SU-DHL-6 (cell line): ENCODE data around the gene BPIFB2.
"Not testable (repeated sequence)": the region's sequence is repeated elsewhere in the genome, so short reads cannot be mapped to it uniquely, and the experiment has no call there.

Experiments
- H2AFZ ChIP-seq: fragments of 200-600 bp; sonication (generic); 2 replicates; pipeline ENCODE4 v1.6.1; 2014; ENCODE audit warnings: low read depth, mild to moderate bottlenecking, moderate library complexity, mixed read lengths, antibody characterized with exemption, low read length; ENCODE audit not compliant: severe bottlenecking
- H3F3A ChIP-seq: fragments of 200-600 bp; shearing (Covaris generic); 2 replicates; pipeline ENCODE4 v1.6.0; 2016; ENCODE audit warnings: antibody characterized with exemption, mild to moderate bottlenecking; ENCODE audit not compliant: insufficient read depth
- H3K27ac ChIP-seq: fragments of 200-600 bp; sonication (generic); 2 replicates; pipeline ENCODE4 v1.5.1; 2016; ENCODE audit warnings: low read depth, mild to moderate bottlenecking, low read length, moderate library complexity, mixed read lengths
- H3K27me3 ChIP-seq: fragments of 200-600 bp; sonication (generic), shearing (Covaris generic); 2 replicates; pipeline ENCODE4 v1.6.0; 2014; ENCODE audit warnings: mild to moderate bottlenecking, low read length
- H3K36me3 ChIP-seq: fragments of 200-600 bp; sonication (generic); 2 replicates; pipeline ENCODE4 v1.6.1; 2014; ENCODE audit warnings: mild to moderate bottlenecking, low read length, mixed read lengths
- H3K4me2 ChIP-seq: fragments of 300-600, 200-600 bp; shearing (Covaris generic), sonication (generic); 2 replicates; pipeline ENCODE4 v1.6.0; 2014; ENCODE audit warnings: low read length, low read depth, mild to moderate bottlenecking; ENCODE audit not compliant: poor library complexity, severe bottlenecking
- H3K4me3 ChIP-seq: fragments of 200-600 bp; sonication (generic); 2 replicates; pipeline ENCODE4 v1.5.1; 2014; ENCODE audit warnings: antibody characterized with exemption, low read length, mild to moderate bottlenecking, mixed read lengths; ENCODE audit not compliant: insufficient read depth, poor library complexity, severe bottlenecking
- H3K79me2 ChIP-seq: fragments of 200-600 bp; sonication (generic); 2 replicates; pipeline ENCODE4 v1.6.1; 2014; ENCODE audit warnings: mild to moderate bottlenecking, low read length, moderate library complexity; ENCODE audit not compliant: insufficient read depth
- H3K9ac ChIP-seq: fragments of 200-600 bp; sonication (generic); 2 replicates; pipeline ENCODE4 v1.7.0; 2014; ENCODE audit warnings: mild to moderate bottlenecking, low read length
- H3K9me2 ChIP-seq: fragments of 200-600 bp; sonication (generic); replicated peaks from 2 replicates; pipeline ENCODE4 v1.6.1; 2014; ENCODE audit warnings: low read length; ENCODE audit not compliant: insufficient read depth
- H3K9me3 ChIP-seq: fragments of 200-600 bp; sonication (generic); 2 replicates; pipeline ENCODE4 v1.6.1; 2014; ENCODE audit warnings: low read length, mixed read lengths; ENCODE audit not compliant: insufficient read depth
- H4K20me1 ChIP-seq: fragments of 200-600 bp; sonication (generic); 2 replicates; pipeline ENCODE4 v1.6.1; 2014; ENCODE audit warnings: low read depth, mild to moderate bottlenecking, antibody characterized with exemption, low read length, moderate library complexity, mixed read lengths
- EZH2phosphoT487 ChIP-seq: fragments of 200-600 bp; sonication (generic), shearing (Covaris generic); conservative IDR thresholded peaks from 2 replicates; pipeline ENCODE4 v1.6.1; 2018; ENCODE audit warnings: mild to moderate bottlenecking, antibody characterized with exemption, low read length, moderate library complexity, mixed read lengths
- TF ChIP-seq, protein P1 (sequence below): fragments of 200-600 bp; sonication (generic); IDR thresholded peaks from one replicate; pipeline ENCODE4 v1.5.1; 2017; ENCODE audit warnings: antibody characterized with exemption, mild to moderate bottlenecking, low read length, moderate library complexity; ENCODE audit not compliant: insufficient read depth, poor library complexity, severe bottlenecking

Gene BPIFB2

DNA sequence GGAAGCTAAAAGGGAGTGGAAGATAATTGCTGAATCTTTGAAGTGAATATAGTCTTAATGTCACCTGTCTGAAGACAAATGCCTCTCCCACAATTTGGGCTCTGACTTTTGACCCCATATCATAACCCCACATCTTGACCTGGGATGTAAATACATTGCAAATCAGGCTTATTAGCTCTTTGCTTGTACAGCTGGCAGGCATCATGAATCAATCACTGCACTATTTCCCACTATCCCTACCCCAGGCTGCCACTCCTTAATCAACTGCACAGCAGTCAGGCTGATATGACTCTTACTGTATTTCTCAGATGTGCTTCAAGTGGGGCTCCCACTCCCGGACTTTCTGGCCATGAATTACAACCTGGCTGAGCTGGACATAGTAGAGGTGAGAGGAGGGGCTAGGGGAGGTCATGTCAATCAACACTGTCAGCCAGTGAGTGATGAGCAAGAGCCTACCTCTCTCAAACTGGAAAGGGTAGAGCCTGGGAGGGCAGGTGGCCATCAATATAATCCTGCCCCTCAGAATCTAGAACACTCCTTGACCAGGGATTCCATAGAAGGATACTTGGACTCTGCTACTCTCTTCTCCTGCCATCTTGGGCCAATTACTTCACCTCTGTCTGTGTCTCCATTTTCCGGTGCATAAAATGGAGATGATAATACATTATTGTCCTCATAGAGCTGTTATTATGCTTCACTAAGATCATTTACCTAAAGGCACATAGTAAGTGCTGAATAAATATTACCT, 35.7 kb downstream of the BPIFB2 start:
- Histone ChIP-seq H3K27ac (no peak overlapping the region), H3K4me2 (no peak overlapping the region), H3K36me3 (no peaks in the 10 kb centered on the region), H3F3A (no peaks in the 10 kb centered on the region), H3K4me3 (no peak overlapping the region), H3K9me2 (no peaks in the 10 kb centered on the region), H3K79me2 (no peaks in the 10 kb centered on the region), H3K9ac (no peak overlapping the region), H2AFZ (no peak overlapping the region), H3K9me3 (peaks cover 7% of the 10 kb centered on the region; the same call in 1 of the 2 replicates), H3K27me3 (no peaks in the 10 kb centered on the region), H4K20me1 (no peaks in the 10 kb centered on the region)
- no peak for TF ChIP-seq EZH2phosphoT487
- TF ChIP-seq, protein P1, sequence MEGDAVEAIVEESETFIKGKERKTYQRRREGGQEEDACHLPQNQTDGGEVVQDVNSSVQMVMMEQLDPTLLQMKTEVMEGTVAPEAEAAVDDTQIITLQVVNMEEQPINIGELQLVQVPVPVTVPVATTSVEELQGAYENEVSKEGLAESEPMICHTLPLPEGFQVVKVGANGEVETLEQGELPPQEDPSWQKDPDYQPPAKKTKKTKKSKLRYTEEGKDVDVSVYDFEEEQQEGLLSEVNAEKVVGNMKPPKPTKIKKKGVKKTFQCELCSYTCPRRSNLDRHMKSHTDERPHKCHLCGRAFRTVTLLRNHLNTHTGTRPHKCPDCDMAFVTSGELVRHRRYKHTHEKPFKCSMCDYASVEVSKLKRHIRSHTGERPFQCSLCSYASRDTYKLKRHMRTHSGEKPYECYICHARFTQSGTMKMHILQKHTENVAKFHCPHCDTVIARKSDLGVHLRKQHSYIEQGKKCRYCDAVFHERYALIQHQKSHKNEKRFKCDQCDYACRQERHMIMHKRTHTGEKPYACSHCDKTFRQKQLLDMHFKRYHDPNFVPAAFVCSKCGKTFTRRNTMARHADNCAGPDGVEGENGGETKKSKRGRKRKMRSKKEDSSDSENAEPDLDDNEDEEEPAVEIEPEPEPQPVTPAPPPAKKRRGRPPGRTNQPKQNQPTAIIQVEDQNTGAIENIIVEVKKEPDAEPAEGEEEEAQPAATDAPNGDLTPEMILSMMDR, result no peak

DNA sequence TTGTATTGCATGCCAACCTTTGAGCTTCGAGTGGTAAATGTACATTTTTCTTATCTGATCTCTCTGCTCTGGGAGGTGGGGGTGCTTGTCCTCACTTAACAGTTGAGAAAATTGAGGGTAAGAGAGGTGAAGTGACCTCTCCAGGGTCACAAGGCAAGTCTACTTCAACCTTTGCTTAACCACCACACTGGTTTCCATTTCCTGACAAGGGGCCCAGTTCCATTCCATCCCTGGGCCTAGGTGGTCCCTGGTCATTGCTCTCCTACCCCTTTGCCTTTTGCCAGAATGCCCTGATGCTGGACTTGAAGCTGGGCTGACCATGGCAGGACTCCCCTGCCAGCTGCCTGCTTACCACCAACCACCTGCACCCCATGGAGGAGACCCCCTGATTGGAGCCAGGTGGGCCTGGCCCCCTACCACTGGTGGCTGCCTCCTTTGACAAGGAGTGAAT, 36.3 kb downstream of the BPIFB2 start:
- no peak overlapping the region for H3K4me3 ChIP-seq
- H3K27ac ChIP-seq, result no peak overlapping the region
- no peaks in the 10 kb centered on the region for H3K36me3 ChIP-seq
- H3K27me3 ChIP-seq, result no peaks in the 10 kb centered on the region
- no peaks in the 10 kb centered on the region for H3K9me2 ChIP-seq
- no peak overlapping the region for H3K9ac ChIP-seq
- H3K9me3 ChIP-seq, result peaks cover 7% of the 10 kb centered on the region; the same call in 1 of the 2 replicates
- no peaks in the 10 kb centered on the region for H4K20me1 ChIP-seq
- TF ChIP-seq EZH2phosphoT487, result no peak
- TF ChIP-seq, protein P1, result no peak
- no peaks in the 10 kb centered on the region for H3F3A ChIP-seq
- H2AFZ ChIP-seq, result no peak overlapping the region
- no peaks in the 10 kb centered on the region for H3K79me2 ChIP-seq
- no peak overlapping the region for H3K4me2 ChIP-seq

DNA sequence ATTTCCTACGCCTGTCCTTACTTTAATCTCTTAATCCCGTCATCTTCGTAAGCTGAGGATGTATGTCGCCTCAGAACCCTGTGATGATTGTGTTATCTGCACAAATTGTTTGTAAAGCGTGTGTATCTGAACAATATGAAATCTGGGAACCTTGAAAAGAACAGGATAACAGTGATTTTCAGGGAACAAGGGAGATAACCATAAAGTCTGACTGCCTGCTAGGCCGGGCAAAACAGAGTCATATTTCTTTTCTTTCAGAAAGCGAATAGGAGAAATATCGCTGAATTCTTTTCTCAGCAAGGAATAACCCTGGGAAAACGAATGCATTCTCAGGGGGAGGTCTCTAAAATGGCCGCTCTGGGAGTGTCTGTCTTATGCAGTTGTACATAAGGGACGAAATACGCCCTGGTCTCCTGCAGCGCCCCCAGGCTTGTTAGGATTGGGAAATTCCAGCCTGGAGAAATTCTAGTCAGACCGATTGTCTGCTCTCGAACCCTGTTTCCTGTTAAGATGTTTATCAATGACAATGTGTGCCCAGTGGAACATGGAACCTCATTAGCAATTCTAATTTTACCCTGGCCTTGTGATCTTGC, 37.7 kb downstream of the BPIFB2 start:
- H3K27ac ChIP-seq, H3K36me3 ChIP-seq, H3K9me3 ChIP-seq, H3K79me2 ChIP-seq, H2AFZ ChIP-seq, H3K4me2 ChIP-seq, H4K20me1 ChIP-seq, H3K9me2 ChIP-seq, H3F3A ChIP-seq, H3K4me3 ChIP-seq, H3K27me3 ChIP-seq, H3K9ac ChIP-seq: not testable (repeated sequence)

DNA sequence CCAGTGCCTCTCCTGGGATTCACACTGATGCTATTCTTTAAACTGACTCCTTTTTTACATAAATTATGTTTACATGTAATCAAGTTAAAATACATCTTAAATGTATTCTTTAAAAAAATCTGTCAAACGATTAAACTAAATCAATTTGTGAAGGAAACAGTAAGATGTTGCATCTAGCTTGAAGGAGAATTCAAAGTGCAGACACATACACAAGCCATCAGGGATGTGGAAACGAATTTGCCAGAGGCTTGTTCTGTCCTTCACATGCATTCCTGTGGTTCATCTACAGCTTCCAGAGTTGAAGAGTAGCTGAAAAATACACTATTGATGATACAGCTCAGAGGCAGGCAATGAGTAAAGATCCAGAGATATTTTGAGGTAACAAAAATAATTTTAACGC, 38.9 kb downstream of the BPIFB2 start:
- H3K4me2 ChIP-seq, result no peak overlapping the region
- H3K79me2 ChIP-seq, result no peaks in the 10 kb centered on the region
- no peaks in the 10 kb centered on the region for H3F3A ChIP-seq
- no peak overlapping the region for H3K4me3 ChIP-seq
- peaks cover 7% of the 10 kb centered on the region; the same call in 1 of the 2 replicates for H3K9me3 ChIP-seq
- no peaks in the 10 kb centered on the region for H3K36me3 ChIP-seq
- no peaks in the 10 kb centered on the region for H3K27me3 ChIP-seq
- no peaks in the 10 kb centered on the region for H3K9me2 ChIP-seq
- no peak overlapping the region for H2AFZ ChIP-seq
- no peak overlapping the region for H3K9ac ChIP-seq
- no peak overlapping the region for H3K27ac ChIP-seq
- TF ChIP-seq EZH2phosphoT487, result no peak
- TF ChIP-seq, protein P1, result no peak
- no peaks in the 10 kb centered on the region for H4K20me1 ChIP-seq
